ENCODE data around the gene MBNL2. TPM values are rescaled to one million over a fixed set of nuclear protein-coding genes. Genes with fewer than 3 reads are reported as not detected.

Gene MBNL2
- total RNA-seq, 3 donors from 2014 or later (not counting 1 experiment from before 2014, with no cell fraction given): 30.9 to 38.3 (median 33.1) TPM

GRCh38 chr13:97239943-97240787 is 18.0 kb downstream of the MBNL2 start:
- WGBS (ENCODE audit: insufficient coverage): 90% methylated on average over 2 of the region's 3 CpGs
- Mint-ChIP-seq H3K27me3 (ENCODE audit: low read depth in 2 of 2) (no peaks in the 10 kb centered on the region), H3K27ac (peak overlapping the region in 1 of 2 donors; percentile 77), H3K9me3 (no peaks in the 10 kb centered on the region), H3K36me3 (no peaks in the 10 kb centered on the region), H3K4me3 (no peak overlapping the region), H3K4me1 (peaks cover 75 to 78% of the 10 kb centered on the region in 2 donors)
- Histone ChIP-seq H3K9me3 (ENCODE audit: control insufficient read depth, insufficient read depth, low read length) (no peaks in the 10 kb centered on the region), H3K4me3 (ENCODE audit: low read length) (no peak overlapping the region), H3K27ac (ENCODE audit: low read length) (no peak overlapping the region), H3K4me1 (ENCODE audit: control insufficient read depth, insufficient read depth, low read length) (peaks cover 15% of the 10 kb centered on the region), H3K36me3 (ENCODE audit: control insufficient read depth, insufficient read depth, low read length) (no peaks in the 10 kb centered on the region), H3K27me3 (ENCODE audit: control insufficient read depth, insufficient read depth, low read length) (no peaks in the 10 kb centered on the region)
- ATAC-seq (no peak), DNase-seq (no peak)
- intact Hi-C loops (cut with micrococcal nuclease): loop anchor here (5.0 kb wide), 1 partner anchor 122 kb away; no protein-coding TSS in a partner anchor
- no peak for TF ChIP-seq CTCF (IDR thresholded peaks at IDR 0.05)

DNA sequence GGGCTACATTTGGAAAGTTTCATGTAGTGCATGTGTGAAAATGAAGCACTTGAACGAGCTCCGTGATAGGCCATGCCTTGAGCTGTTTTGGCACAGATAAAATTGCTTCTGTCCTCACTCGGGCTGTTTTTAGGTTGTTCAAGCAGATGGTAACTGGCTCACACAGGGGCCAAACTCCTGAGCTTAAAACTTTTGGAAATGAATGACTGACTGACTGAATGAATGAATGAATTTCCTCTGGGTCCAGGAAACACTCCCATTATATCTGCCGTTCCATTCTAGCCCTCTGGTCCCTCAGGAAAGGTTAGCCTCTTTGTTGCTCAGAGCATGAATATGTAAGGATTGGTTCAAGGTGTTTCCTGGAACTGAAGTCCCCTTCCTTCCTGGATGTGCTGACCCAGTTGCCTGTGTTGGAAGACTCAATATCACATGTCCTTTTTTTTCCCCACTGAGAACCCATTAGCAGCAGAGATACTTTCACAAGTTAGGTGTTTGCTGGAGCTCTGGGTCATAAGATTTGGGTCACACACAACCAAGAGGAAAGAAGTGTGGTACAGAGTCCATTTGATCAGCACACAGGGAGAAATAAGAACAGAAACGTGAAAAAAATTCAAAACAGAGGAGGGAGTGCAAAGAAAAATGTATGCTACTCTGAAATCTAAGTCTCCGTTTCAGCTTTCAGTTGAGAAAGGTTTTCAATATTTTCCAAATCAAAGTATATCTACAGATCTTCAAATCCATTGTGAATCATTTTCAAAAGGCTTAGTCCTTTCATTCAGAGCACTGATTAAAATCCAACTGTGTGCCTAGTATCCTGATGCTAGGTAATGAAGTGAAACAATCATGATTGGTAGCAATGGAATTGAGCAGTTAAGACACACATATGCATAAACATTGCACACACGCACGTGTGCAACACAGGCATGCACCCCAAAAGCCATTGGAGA is 18.9 kb downstream of the MBNL2 start:
- no peaks in the 10 kb centered on the region for H3K9me3 ChIP-seq (ENCODE audit: control insufficient read depth, insufficient read depth, low read length)
- no peak for TF ChIP-seq CTCF (IDR thresholded peaks at IDR 0.05)
- DNase-seq (no peak), ATAC-seq (no peak)
- H3K27ac Mint-ChIP-seq: peak overlapping the region in 1 of 2 donors; percentile 8
- H3K4me3 Mint-ChIP-seq: no peak overlapping the region
- no peaks in the 10 kb centered on the region for H3K36me3 Mint-ChIP-seq
- no peaks in the 10 kb centered on the region for H3K36me3 ChIP-seq (ENCODE audit: control insufficient read depth, insufficient read depth, low read length)
- no peaks in the 10 kb centered on the region for H3K9me3 Mint-ChIP-seq
- WGBS (ENCODE audit: insufficient coverage): 94% methylated on average over 8 of the region's 8 CpGs
- H3K27ac ChIP-seq (ENCODE audit: low read length): no peak overlapping the region
- H3K4me1 ChIP-seq (ENCODE audit: control insufficient read depth, insufficient read depth, low read length): peaks cover 15% of the 10 kb centered on the region
- no peaks in the 10 kb centered on the region for H3K27me3 ChIP-seq (ENCODE audit: control insufficient read depth, insufficient read depth, low read length)
- no peak overlapping the region for H3K4me3 ChIP-seq (ENCODE audit: low read length)
- intact Hi-C loops (cut with micrococcal nuclease): no loop called here
- peaks cover 71 to 75% of the 10 kb centered on the region in 2 donors for H3K4me1 Mint-ChIP-seq
- H3K27me3 Mint-ChIP-seq (ENCODE audit: low read depth in 2 of 2): no peaks in the 10 kb centered on the region

DNA sequence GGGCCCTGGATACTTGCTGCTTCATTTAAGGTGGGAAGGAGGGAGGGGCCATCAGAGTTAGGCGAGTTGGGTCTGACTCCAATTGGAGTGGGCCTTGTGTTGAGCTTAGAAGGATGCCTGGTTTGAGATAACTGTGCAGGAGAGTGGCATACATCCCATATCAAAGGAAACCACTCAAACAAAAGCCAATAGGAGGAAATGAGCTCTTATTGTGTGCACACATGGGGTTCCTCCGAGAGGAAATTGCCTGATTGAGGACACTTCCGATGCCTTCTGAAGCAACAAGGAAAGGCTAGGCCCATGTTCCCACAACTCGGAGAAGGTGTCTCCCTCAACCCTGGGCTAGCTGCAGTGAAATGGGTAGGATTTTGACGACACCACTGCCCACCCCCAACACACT is 19.6 kb downstream of the MBNL2 start:
- Mint-ChIP-seq H3K27ac (no peak overlapping the region), H3K4me1 (peaks cover 64 to 68% of the 10 kb centered on the region in 2 donors), H3K4me3 (no peak overlapping the region), H3K36me3 (no peaks in the 10 kb centered on the region), H3K27me3 (ENCODE audit: low read depth in 2 of 2) (no peaks in the 10 kb centered on the region), H3K9me3 (no peaks in the 10 kb centered on the region)
- TF ChIP-seq CTCF (IDR thresholded peaks at IDR 0.05): no peak
- Histone ChIP-seq H3K36me3 (ENCODE audit: control insufficient read depth, insufficient read depth, low read length) (no peaks in the 10 kb centered on the region), H3K4me1 (ENCODE audit: control insufficient read depth, insufficient read depth, low read length) (peaks cover 15% of the 10 kb centered on the region), H3K27ac (ENCODE audit: low read length) (no peak overlapping the region), H3K27me3 (ENCODE audit: control insufficient read depth, insufficient read depth, low read length) (no peaks in the 10 kb centered on the region), H3K9me3 (ENCODE audit: control insufficient read depth, insufficient read depth, low read length) (no peaks in the 10 kb centered on the region), H3K4me3 (ENCODE audit: low read length) (no peak overlapping the region)
- DNase-seq: no peak
- ATAC-seq: no peak
- intact Hi-C loops (cut with micrococcal nuclease): no loop called here
- 73% methylated on average over 4 of the region's 5 CpGs for WGBS (ENCODE audit: insufficient coverage)
